GM20431 (cell line): ENCODE data around the gene FGGY.

Source experiments
- in situ Hi-C: fragments of 300-500 bp; cut with MseI, MboI; formaldehyde crosslinking; loops from one replicate; pipeline ENCODE4 v1.15.0; 2020; ENCODE audit warnings: low sequenced_read_pairs; ENCODE audit not compliant: unreplicated experiment

FGGY gene

DNA sequence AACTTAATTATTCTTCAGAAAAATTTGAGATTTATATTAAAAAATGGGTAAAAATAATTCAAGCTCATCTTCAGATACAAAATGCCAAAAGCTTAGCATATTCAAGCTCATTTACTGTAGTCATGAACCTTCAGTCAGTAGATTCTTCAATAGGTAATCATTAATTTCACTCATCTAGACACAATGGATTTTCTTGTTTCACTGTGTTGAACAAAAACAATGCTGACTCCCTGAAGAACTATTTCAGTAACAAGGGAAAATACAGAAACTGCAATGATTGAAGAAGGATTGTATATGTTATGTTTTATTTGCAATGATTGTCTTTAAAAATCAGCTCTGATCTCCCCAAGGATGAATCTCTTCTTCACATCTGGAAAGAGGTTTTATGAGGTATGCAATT lies 508.7 kb downstream of the FGGY start:
- in situ Hi-C loops, result no loop called here
